Panc1 (cell line): ENCODE results near the gene AKAP6. TPM values are rescaled to one million over a fixed set of nuclear protein-coding genes. Genes with fewer than 3 reads are reported as not detected.

ENCODE experiments used
- ATAC-seq: fragments of 200-7000 bp; cut with Tn5 transposase; 2 replicates; pipeline ENCODE4 v1.9.1; 2020; ENCODE audit warnings: mild to moderate bottlenecking, moderate library complexity
- BruUV-seq: library from RNA; stranded (reverse); fragments of 400-500 nt; replicated peaks from 2 replicates; lab custom pipeline; 2021; lab: Mats Ljungman, UMichigan
- CTCF ChIA-PET: fragments of 300-600 bp; sonication (Branson Sonifier 250); formaldehyde crosslinking; loops from one replicate; lab custom pipeline; 2022; ENCODE audit warnings: antibody characterized with exemption; lab: Charles Lee
- POLR2A ChIA-PET: fragments of 300-600 bp; sonication (Branson Sonifier 250); formaldehyde crosslinking; loops from one replicate; lab custom pipeline; 2022; ENCODE audit warnings: antibody characterized with exemption; lab: Charles Lee
- DNase-seq: peaks from one replicate; pipeline ENCODE4 v3.0.0-alpha.2; 2010; ENCODE audit warnings: low read depth, low spot score
- H3K27ac ChIP-seq: 2 replicates; pipeline ENCODE4 v1.5.1; 2011; ENCODE audit warnings: mild to moderate bottlenecking, low read length, inconsistent platforms
- H3K27me3 ChIP-seq: fragments of 200-500 bp; sonication (Bioruptor generic); 2 replicates; pipeline ENCODE4 v1.6.0; 2014; ENCODE audit warnings: low read length, inconsistent platforms; ENCODE audit not compliant: control insufficient read depth, insufficient read depth
- H3K36me3 ChIP-seq: fragments of 200-500 bp; sonication (Bioruptor generic); 2 replicates; pipeline ENCODE4 v1.5.1; 2014; ENCODE audit warnings: inconsistent platforms, mild to moderate bottlenecking, low read length, moderate library complexity; ENCODE audit not compliant: control insufficient read depth, insufficient read depth
- H3K4me1 ChIP-seq: 2 replicates; pipeline ENCODE4 v1.5.1; 2011; ENCODE audit warnings: inconsistent platforms, mild to moderate bottlenecking, low read length, moderate library complexity; ENCODE audit not compliant: control insufficient read depth, insufficient read depth
- H3K4me3 ChIP-seq, 2 experiments: 2 replicates each; pipeline ENCODE4 v1.5.1; 2011 to 2012; ENCODE audit warnings: low read depth in 2 of 2, low read length in 2 of 2, mild to moderate bottlenecking in 2 of 2, inconsistent platforms in 1 of 2, moderate library complexity in 1 of 2
- H3K9me3 ChIP-seq: fragments of 200-500 bp; sonication (Bioruptor generic); 2 replicates; pipeline ENCODE4 v1.5.1; 2014; ENCODE audit warnings: low read depth, mild to moderate bottlenecking, inconsistent platforms, low read length, moderate library complexity; ENCODE audit not compliant: control insufficient read depth, insufficient read depth
- CTCF ChIP-seq: fragments of 450-650 bp; IDR thresholded peaks from 2 replicates; pipeline ENCODE4 v1.5.1; 2017; ENCODE audit warnings: mild to moderate bottlenecking
- POLR2AphosphoS5 ChIP-seq: IDR thresholded peaks from 2 replicates; pipeline ENCODE4 v1.6.1; 2012; ENCODE audit warnings: mild to moderate bottlenecking, low read depth, low read length, moderate library complexity
- REST ChIP-seq, 2 experiments: IDR thresholded peaks; 2 replicates each; pipeline ENCODE4 v1.6.1; 2011 to 2012; ENCODE audit warnings: low read depth in 2 of 2, control low read depth in 1 of 2, low read length in 1 of 2, mild to moderate bottlenecking in 1 of 2, moderate library complexity in 1 of 2; ENCODE audit not compliant: insufficient read depth in 1 of 2
- SIN3A ChIP-seq: IDR thresholded peaks from 2 replicates; pipeline ENCODE4 v1.6.1; 2012; ENCODE audit warnings: low read depth, mild to moderate bottlenecking, low read length, moderate library complexity, borderline replicate concordance; ENCODE audit not compliant: insufficient read depth
- TCF7L2 ChIP-seq: IDR thresholded peaks from 2 replicates; pipeline ENCODE4 v1.6.1; 2011; ENCODE audit warnings: mild to moderate bottlenecking, low read depth, low read length, inconsistent platforms
- in situ Hi-C: cut with HindIII; loops from 2 replicates; pipeline ENCODE4 v1.10.0; 2016; ENCODE audit warnings: low sequenced_read_pairs, low pct_unique_long_range_greater_than_20kb
- intact Hi-C: fragments of 100-400 bp; cut with micrococcal nuclease; formaldehyde crosslinking; loops from one replicate; pipeline ENCODE4 v1.10.0; 2022; ENCODE audit not compliant: unreplicated experiment
- total RNA-seq: library from RNA; stranded (reverse); gene quantifications from one replicate; pipeline ENCODE4 v1.2.1, GENCODE V29; 2021; ENCODE audit not compliant: unreplicated experiment

Gene AKAP6
- total RNA-seq, 1 experiment from 2014 or later: 0.82 TPM

GRCh38 chr14:32654106-32654505 lies 325.0 kb downstream of the AKAP6 start:
- Histone ChIP-seq H3K4me3 (no peak overlapping the region), H3K27me3 (no peaks in the 10 kb centered on the region), H3K36me3 (no peaks in the 10 kb centered on the region), H3K4me1 (no peaks in the 10 kb centered on the region), H3K9me3 (no peaks in the 10 kb centered on the region), H3K27ac (no peak overlapping the region)
- POLR2A ChIA-PET: no interaction called here
- no peak for TF ChIP-seq REST (IDR thresholded peaks at IDR 0.05; ENCODE audit: insufficient read depth in 1 of 2, low read depth in 2 of 2, low read length in 1 of 2)
- no peak for TF ChIP-seq POLR2AphosphoS5
- TF ChIP-seq TCF7L2: no peak
- TF ChIP-seq CTCF: no peak
- TF ChIP-seq SIN3A: no peak
- ATAC-seq (no peak), DNase-seq (no peak)
- no TSS peak for BruUV-seq
- CTCF ChIA-PET: no interaction called here
- in situ Hi-C loops: no loop called here
- intact Hi-C loops: no loop called here

GRCh38 chr14:32656601-32657000 lies 327.5 kb downstream of the AKAP6 start:
- no peak for ATAC-seq
- no peak for DNase-seq
- no peaks in the 10 kb centered on the region for H3K36me3 ChIP-seq
- no peaks in the 10 kb centered on the region for H3K9me3 ChIP-seq
- H3K4me3 ChIP-seq: no peak overlapping the region
- POLR2A ChIA-PET: no interaction called here
- in situ Hi-C loops (no loop called here), intact Hi-C loops (no loop called here)
- CTCF ChIA-PET: no interaction called here
- TF ChIP-seq TCF7L2 (no peak), CTCF (no peak), SIN3A (no peak), POLR2AphosphoS5 (no peak), REST (IDR thresholded peaks at IDR 0.05; ENCODE audit: insufficient read depth in 1 of 2, low read depth in 2 of 2, low read length in 1 of 2) (no peak)
- no peaks in the 10 kb centered on the region for H3K4me1 ChIP-seq
- no peaks in the 10 kb centered on the region for H3K27me3 ChIP-seq
- BruUV-seq: no TSS peak
- no peak overlapping the region for H3K27ac ChIP-seq
